GM19025 (cell line): ENCODE results near the gene SMIM32.

Experiments used
- ATAC-seq: cut with Tn5 transposase; IDR thresholded peaks from one replicate; pipeline ENCODE4 v1.9.1; 2021; ENCODE audit warnings: mild to moderate bottlenecking, low read depth, moderate library complexity; ENCODE audit not compliant: unreplicated experiment

SMIM32 gene

GRCh38 chr5:136141561-136141960, 51.4 kb downstream of the SMIM32 start:
- ATAC-seq = peak; percentile 60
